ENCODE data around the gene TCERG1L.

DNA sequence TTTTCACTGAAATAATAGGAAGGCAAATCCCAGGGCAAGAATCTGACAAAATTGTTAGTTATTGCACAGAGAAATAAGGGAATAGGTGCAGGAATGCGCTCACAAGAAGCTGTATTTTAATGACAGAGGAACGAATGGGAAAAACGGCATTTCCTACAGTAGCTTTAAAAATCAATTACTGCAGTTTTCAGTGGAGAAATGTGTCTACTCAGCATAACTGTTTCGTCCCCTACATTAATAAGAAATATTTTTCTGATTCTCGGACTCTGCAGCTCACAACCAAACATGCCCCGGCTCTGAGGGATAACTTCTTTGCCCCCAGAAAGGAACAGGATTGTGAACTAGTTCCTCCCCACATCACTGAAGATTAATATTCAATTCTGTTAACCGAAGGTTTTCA is 44.9 kb upstream of the TCERG1L start:
- no peak for TF ChIP-seq EZH2 (IDR thresholded peaks at IDR 0.05; ENCODE audit: borderline replicate concordance)
- TF ChIP-seq, protein P1, sequence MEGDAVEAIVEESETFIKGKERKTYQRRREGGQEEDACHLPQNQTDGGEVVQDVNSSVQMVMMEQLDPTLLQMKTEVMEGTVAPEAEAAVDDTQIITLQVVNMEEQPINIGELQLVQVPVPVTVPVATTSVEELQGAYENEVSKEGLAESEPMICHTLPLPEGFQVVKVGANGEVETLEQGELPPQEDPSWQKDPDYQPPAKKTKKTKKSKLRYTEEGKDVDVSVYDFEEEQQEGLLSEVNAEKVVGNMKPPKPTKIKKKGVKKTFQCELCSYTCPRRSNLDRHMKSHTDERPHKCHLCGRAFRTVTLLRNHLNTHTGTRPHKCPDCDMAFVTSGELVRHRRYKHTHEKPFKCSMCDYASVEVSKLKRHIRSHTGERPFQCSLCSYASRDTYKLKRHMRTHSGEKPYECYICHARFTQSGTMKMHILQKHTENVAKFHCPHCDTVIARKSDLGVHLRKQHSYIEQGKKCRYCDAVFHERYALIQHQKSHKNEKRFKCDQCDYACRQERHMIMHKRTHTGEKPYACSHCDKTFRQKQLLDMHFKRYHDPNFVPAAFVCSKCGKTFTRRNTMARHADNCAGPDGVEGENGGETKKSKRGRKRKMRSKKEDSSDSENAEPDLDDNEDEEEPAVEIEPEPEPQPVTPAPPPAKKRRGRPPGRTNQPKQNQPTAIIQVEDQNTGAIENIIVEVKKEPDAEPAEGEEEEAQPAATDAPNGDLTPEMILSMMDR (IDR thresholded peaks at IDR 0.05; ENCODE audit: poor library complexity): no peak
- no peak for TF ChIP-seq EZH2phosphoT487 (IDR thresholded peaks at IDR 0.05; ENCODE audit: low read depth, severe bottlenecking, unreplicated experiment)
